ENCODE results near the gene THRB.

THRB gene

GRCh38 chr3:24490151-24490550 is 4.5 kb downstream of the THRB start:
- no peak for DNase-seq

- DNase-seq, result no peak
Observed at GRCh38 chr3:24487325-24488262, 7.1 kb downstream of the THRB start.

GRCh38 chr3:24485511-24485910 is 9.1 kb downstream of the THRB start:
- no peak for DNase-seq

GRCh38 chr3:24483873-24484272 is 10.8 kb downstream of the THRB start:
- DNase-seq, result peak in 1 of 56 donors; percentile 1

- no peak for DNase-seq
Observed at GRCh38 chr3:24482096-24482705, 12.4 kb downstream of the THRB start.

- no peak for DNase-seq
Observed at GRCh38 chr3:24481193-24481592, 13.5 kb downstream of the THRB start.

GRCh38 chr3:24480497-24480896 is 14.2 kb downstream of the THRB start:
- no peak for DNase-seq

- DNase-seq, result no peak
Observed at GRCh38 chr3:24479816-24480215, 14.8 kb downstream of the THRB start.

- DNase-seq, result no peak
Observed at GRCh38 chr3:24476871-24477656, 17.6 kb downstream of the THRB start.

GRCh38 chr3:24475925-24476324 is 18.7 kb downstream of the THRB start:
- DNase-seq, result no peak

- no peak for DNase-seq
Observed at GRCh38 chr3:24474862-24475261, 19.8 kb downstream of the THRB start.

- no peak for DNase-seq
Observed at GRCh38 chr3:24472358-24472757, 22.3 kb downstream of the THRB start.

GRCh38 chr3:24471486-24471885 is 23.2 kb downstream of the THRB start:
- DNase-seq, result no peak

GRCh38 chr3:24470277-24470676 is 24.4 kb downstream of the THRB start:
- DNase-seq, result no peak

GRCh38 chr3:24464389-24464788 is 30.3 kb downstream of the THRB start:
- no peak for DNase-seq

- DNase-seq, result no peak
Observed at GRCh38 chr3:24462737-24463136, 31.9 kb downstream of the THRB start.

- no peak for DNase-seq
Observed at GRCh38 chr3:24460974-24461373, 33.7 kb downstream of the THRB start.

GRCh38 chr3:24457719-24458118 is 36.9 kb downstream of the THRB start:
- no peak for DNase-seq

GRCh38 chr3:24454856-24455255 is 39.8 kb downstream of the THRB start:
- DNase-seq, result no peak

- no peak for DNase-seq
Observed at GRCh38 chr3:24454393-24454792, 40.3 kb downstream of the THRB start.

- no peak for DNase-seq
Observed at GRCh38 chr3:24451461-24452099, 43.1 kb downstream of the THRB start.

Measured in nucleus accumbens (tissue), 56 donors.